SK-N-MC (cell line): ENCODE measurements around the gene LIME1.

Experiments used
- EZH2 ChIP-seq: fragments of 200-600 bp; sonication (generic); IDR thresholded peaks from one replicate; pipeline ENCODE4 v1.6.1; 2017; ENCODE audit warnings: antibody characterized with exemption
- FOXP2 ChIP-seq: optimal IDR thresholded peaks from 2 replicates; pipeline ENCODE3; 2011; ENCODE audit warnings: mild to moderate bottlenecking, moderate library complexity; ENCODE audit not compliant: insufficient read depth; ENCODE audit errors: extremely low read length, control extremely low read depth
- POLR2AphosphoS5 ChIP-seq: IDR thresholded peaks from 2 replicates; pipeline ENCODE4 v1.6.1; 2012; ENCODE audit warnings: mild to moderate bottlenecking, low read depth, low read length, borderline replicate concordance

DNA sequence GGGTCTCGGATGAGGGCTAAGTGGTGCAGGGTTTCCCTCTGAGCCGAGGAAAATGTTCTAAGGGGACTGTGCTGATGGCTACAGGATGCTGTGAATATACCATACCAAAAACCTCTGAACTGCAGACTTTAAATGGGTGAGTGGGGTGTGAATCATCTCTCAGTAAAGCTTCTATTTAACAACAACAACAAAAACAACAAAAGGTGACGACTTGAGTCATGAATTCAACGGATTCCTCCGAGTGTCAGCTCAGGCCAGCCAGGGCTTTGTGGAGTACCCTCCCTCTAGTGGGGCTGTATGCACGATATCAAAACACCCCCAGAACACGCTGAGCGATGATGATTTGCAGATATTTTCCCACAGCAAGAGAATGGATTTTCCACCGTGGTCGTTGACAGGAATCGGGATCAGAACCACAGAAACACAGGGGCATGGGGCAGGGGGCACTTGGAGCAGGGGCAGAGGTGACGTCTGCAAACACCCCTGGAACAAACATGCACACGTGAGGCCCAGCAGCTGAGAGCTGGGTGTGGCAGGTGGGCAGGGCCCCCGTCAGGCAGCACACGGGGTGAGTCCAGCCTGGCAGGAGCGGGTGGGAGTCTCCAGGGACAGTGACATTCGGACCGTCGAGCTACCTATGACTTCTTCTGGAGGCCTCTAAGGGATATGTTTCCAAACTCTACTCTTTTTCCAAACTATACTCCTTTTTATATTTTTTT, 41.7 kb downstream of the LIME1 start:
- TF ChIP-seq EZH2 (no peak), POLR2AphosphoS5 (no peak), FOXP2 (no peak)
